ENCODE measurements around the gene C1orf226.

C1orf226 gene

GRCh38 chr1:162335126-162335525 lies 46.4 kb upstream of the C1orf226 start (continued):
- TF ChIP-seq CREB5 (CRISPR knock-in tag; IDR thresholded peaks at IDR 0.05; ENCODE audit: low read depth) (no peak), PPARA (CRISPR knock-in tag; IDR thresholded peaks at IDR 0.05; ENCODE audit: borderline replicate concordance) (no peak), TOX (CRISPR knock-in tag; IDR thresholded peaks at IDR 0.05; ENCODE audit: borderline replicate concordance) (no peak), ISL1 (CRISPR knock-in tag; IDR thresholded peaks at IDR 0.05) (no peak), CSDC2 (CRISPR knock-in tag; IDR thresholded peaks at IDR 0.05) (no peak), ZFP30 (CRISPR knock-in tag; IDR thresholded peaks at IDR 0.05) (no peak)

GRCh38 chr1:162336621-162337285 lies 44.8 kb upstream of the C1orf226 start:
- no peak for ATAC-seq
- TF ChIP-seq RARB (CRISPR knock-in tag; IDR thresholded peaks at IDR 0.05) (no peak), PATZ1 (CRISPR knock-in tag; IDR thresholded peaks at IDR 0.05; ENCODE audit: borderline replicate concordance) (no peak)

- TF ChIP-seq OSR1 (CRISPR knock-in tag; IDR thresholded peaks at IDR 0.05), result no peak
- no peak for TF ChIP-seq ZFP3 (CRISPR knock-in tag; IDR thresholded peaks at IDR 0.05)
- no peak for TF ChIP-seq ARNTL (CRISPR knock-in tag; IDR thresholded peaks at IDR 0.05; ENCODE audit: borderline replicate concordance, low read depth)
- TF ChIP-seq PPARA (CRISPR knock-in tag; IDR thresholded peaks at IDR 0.05; ENCODE audit: borderline replicate concordance), result no peak
- TF ChIP-seq ZNF565 (CRISPR knock-in tag; conservative IDR thresholded peaks at IDR 0.05; ENCODE audit: low read depth), result no peak
- TF ChIP-seq POU6F1 (CRISPR knock-in tag; IDR thresholded peaks at IDR 0.05; ENCODE audit: borderline replicate concordance, low read depth), result no peak
- TF ChIP-seq ZFP30 (CRISPR knock-in tag; IDR thresholded peaks at IDR 0.05), result no peak
- no peak for TF ChIP-seq SNAI2 (CRISPR knock-in tag; IDR thresholded peaks at IDR 0.05)
- TF ChIP-seq TSHZ2 (CRISPR knock-in tag; IDR thresholded peaks at IDR 0.05), result no peak
- no peak for TF ChIP-seq ZC3H10 (CRISPR knock-in tag; IDR thresholded peaks at IDR 0.05)
- no peak for TF ChIP-seq ZNF70 (CRISPR knock-in tag; IDR thresholded peaks at IDR 0.05)
- no peak for TF ChIP-seq ISL1 (CRISPR knock-in tag; IDR thresholded peaks at IDR 0.05)
- TF ChIP-seq BACH2 (CRISPR knock-in tag; IDR thresholded peaks at IDR 0.05; ENCODE audit: borderline replicate concordance), result no peak
- no peak for TF ChIP-seq ZNF8 (CRISPR knock-in tag; IDR thresholded peaks at IDR 0.05)
- no peak for TF ChIP-seq CREB5 (CRISPR knock-in tag; IDR thresholded peaks at IDR 0.05; ENCODE audit: low read depth)
- no peak for TF ChIP-seq ESRRG (CRISPR knock-in tag; IDR thresholded peaks at IDR 0.05)
- TF ChIP-seq GLIS3 (CRISPR knock-in tag; IDR thresholded peaks at IDR 0.05), result no peak
- TF ChIP-seq RARB (CRISPR knock-in tag; IDR thresholded peaks at IDR 0.05), result no peak
- ATAC-seq, result no peak
Measured at GRCh38 chr1:162342452-162342983, 39.0 kb upstream of the C1orf226 start.

Measured in SK-N-SH treated with all-trans-retinoic acid at 6 μM for 48 hours (cell line).